HEK293T (cell line): Measurements from ENCODE around the gene NECTIN3.

Source experiments
- TARDBP ChIP-seq: fragments of 450-650 bp; IDR thresholded peaks from 2 replicates; pipeline ENCODE4 v1.6.1; 2016
- ZNF384 ChIP-seq: fragments of 450-650 bp; IDR thresholded peaks from 2 replicates; pipeline ENCODE4 v1.6.1; 2016

- TF ChIP-seq TARDBP (no peak), ZNF384 (no peak)
These were observed 24.6 kb upstream of the NECTIN3 start for GRCh38 chr3:111047042-111047441.
